GM12878 (cell line): Measurements from ENCODE around the gene NUAK1. TPM values are rescaled to one million over a fixed set of nuclear protein-coding genes. Genes with fewer than 3 reads are reported as not detected.

Experiments used
- ATAC-seq: fragments of 200-7000 bp; cut with Tn5 transposase; 3 replicates; pipeline ENCODE4 v1.9.1; 2020; ENCODE audit warnings: mild to moderate bottlenecking, moderate library complexity
- BruUV-seq: library from RNA; stranded (reverse); fragments of 400-500 nt; replicated peaks from 2 replicates; lab custom pipeline; 2021; lab: Mats Ljungman, UMichigan
- CTCF ChIA-PET: fragments of 300-600 bp; sonication (Branson Sonifier 250); formaldehyde crosslinking; extraction: SDS; loops from one replicate; lab custom pipeline; 2021; ENCODE audit warnings: inconsistent platforms; lab: Yijun Ruan, JAX
- POLR2A ChIA-PET: fragments of 350-600 bp; formaldehyde crosslinking; extraction: SDS; loops from one replicate; lab custom pipeline; 2021; ENCODE audit warnings: inconsistent platforms; lab: Charles Lee
- RAD21 ChIA-PET: fragments of 300-600 bp; sonication (Branson Sonifier 250); formaldehyde crosslinking; loops from one replicate; lab custom pipeline; 2023; ENCODE audit warnings: antibody characterized with exemption; ENCODE audit not compliant: unreplicated experiment; lab: Charles Lee
- SMC1A ChIA-PET: fragments of 300-600 bp; sonication (Branson Sonifier 250); formaldehyde crosslinking; loops from one replicate; lab custom pipeline; 2023; ENCODE audit not compliant: unreplicated experiment, uncharacterized antibody; lab: Charles Lee
- DNase-seq: peaks from one replicate; pipeline ENCODE4 v3.0.0-alpha.2; 2011; ENCODE audit warnings: low read depth, low spot score
- FAIRE-seq: peaks from 3 replicates; lab custom pipeline; 2011; peaks lifted over from hg19 to GRCh38; lab: Jason Lieb, UNC
- H2AFZ ChIP-seq: 2 replicates; pipeline ENCODE4 v1.6.0; 2011; ENCODE audit warnings: low read depth, low read length, control low read depth; ENCODE audit not compliant: control insufficient read depth
- H3K27ac ChIP-seq: 2 replicates; pipeline ENCODE4 v1.5.1; 2011; ENCODE audit warnings: control low read depth; ENCODE audit not compliant: control insufficient read depth, insufficient read depth
- H3K27me3 ChIP-seq, 2 experiments: replicated peaks in 1 of 2; 2 replicates each; pipeline versions ENCODE4 v1.6.0 to v1.6.1; 2011; ENCODE audit warnings: low read length in 1 of 2; ENCODE audit not compliant: control insufficient read depth in 2 of 2, insufficient read depth in 2 of 2
- H3K36me3 ChIP-seq, 2 experiments: 2 replicates each; pipeline ENCODE4 v1.5.1; 2011; ENCODE audit warnings: low read length in 1 of 2; ENCODE audit not compliant: control insufficient read depth in 2 of 2, insufficient read depth in 2 of 2
- H3K4me1 ChIP-seq: 2 replicates; pipeline ENCODE4 v1.6.1; 2011; ENCODE audit warnings: mild to moderate bottlenecking, low read length, moderate library complexity, mixed read lengths; ENCODE audit not compliant: control insufficient read depth, insufficient read depth
- H3K4me2 ChIP-seq: 2 replicates; pipeline ENCODE4 v1.6.0; 2011; ENCODE audit warnings: control low read depth; ENCODE audit not compliant: control insufficient read depth, insufficient read depth
- H3K4me3 ChIP-seq: fragments of 200-600 bp; sonication (generic); 2 replicates; pipeline ENCODE4 v1.5.1; 2016
- H3K79me2 ChIP-seq: 2 replicates; pipeline ENCODE4 v1.6.0; 2011; ENCODE audit warnings: low read length; ENCODE audit not compliant: control insufficient read depth, insufficient read depth
- H3K9ac ChIP-seq: 2 replicates; pipeline ENCODE4 v1.8.0; 2011; ENCODE audit warnings: low read length, control low read depth, mixed read lengths; ENCODE audit not compliant: control insufficient read depth, insufficient read depth
- H3K9me3 ChIP-seq: replicated peaks from 3 replicates; pipeline ENCODE4 v1.5.1; 2011; ENCODE audit warnings: mild to moderate bottlenecking, low read length; ENCODE audit not compliant: control insufficient read depth, insufficient read depth
- H4K20me1 ChIP-seq: 2 replicates; pipeline ENCODE4 v1.6.0; 2011; ENCODE audit not compliant: control insufficient read depth, insufficient read depth
- CBX5 ChIP-seq: sonication (generic); IDR thresholded peaks from 2 replicates; pipeline ENCODE4 v1.6.1; 2016; ENCODE audit warnings: low read depth, moderate library complexity, mild to moderate bottlenecking, inconsistent platforms
- CHD4 ChIP-seq: fragments of 200-600 bp; sonication (generic); IDR thresholded peaks from 2 replicates; pipeline ENCODE4 v1.6.1; 2016; ENCODE audit warnings: mild to moderate bottlenecking
- FOXK2 ChIP-seq: fragments of 450-650 bp; IDR thresholded peaks from 2 replicates; pipeline ENCODE4 v1.6.1; 2017; ENCODE audit warnings: mild to moderate bottlenecking, moderate library complexity
- KLF5 ChIP-seq: fragments of 450-650 bp; IDR thresholded peaks from 2 replicates; pipeline ENCODE4 v1.6.1; 2014; ENCODE audit warnings: mild to moderate bottlenecking; ENCODE audit not compliant: partially characterized antibody
- MEF2A ChIP-seq: IDR thresholded peaks from 2 replicates; pipeline ENCODE4 v1.6.1; 2011; ENCODE audit warnings: low read depth, mild to moderate bottlenecking, low read length, moderate library complexity; ENCODE audit not compliant: insufficient read depth
- NFIC ChIP-seq: IDR thresholded peaks from 2 replicates; pipeline ENCODE4 v1.6.1; 2012; ENCODE audit warnings: low read depth, mild to moderate bottlenecking, inconsistent platforms, low read length, moderate library complexity
- RB1 ChIP-seq: fragments of 450-650 bp; formaldehyde crosslinking; IDR thresholded peaks from 2 replicates; pipeline ENCODE4 v1.6.1; 2017; ENCODE audit warnings: mild to moderate bottlenecking, borderline replicate concordance
- RCOR1 ChIP-seq: conservative IDR thresholded peaks from 2 replicates; pipeline ENCODE4 v1.6.1; 2012; ENCODE audit warnings: low read depth, low read length, improper control_type of control experiment
- SIX5 ChIP-seq: IDR thresholded peaks from 2 replicates; pipeline ENCODE4 v1.6.1; 2011; ENCODE audit warnings: mild to moderate bottlenecking, low read depth, low read length, moderate library complexity; ENCODE audit not compliant: severe bottlenecking
- SMARCA5 ChIP-seq: fragments of 450-650 bp; IDR thresholded peaks from 2 replicates; pipeline ENCODE4 v1.6.1; 2017; ENCODE audit warnings: mild to moderate bottlenecking
- SPI1 ChIP-seq: IDR thresholded peaks from 2 replicates; pipeline ENCODE4 v1.6.1; 2011; ENCODE audit warnings: low read depth, mild to moderate bottlenecking, low read length, moderate library complexity, borderline replicate concordance; ENCODE audit not compliant: insufficient read depth
- ZNF622 ChIP-seq: fragments of 450-650 bp; IDR thresholded peaks from 2 replicates; pipeline ENCODE4 v1.6.1; 2017; ENCODE audit warnings: mild to moderate bottlenecking, inconsistent platforms
- WGBS: methylation state at CpG from one replicate; pipeline ENCODE4 v1.1.6; 2016; ENCODE audit warnings: low lambda C conversion rate; ENCODE audit not compliant: insufficient replicate concordance, insufficient coverage; ENCODE audit errors: missing lambda C conversion rate; 5-methylcytosine and 5-hydroxymethylcytosine counted together
- in situ Hi-C: fragments of 300-500 bp; cut with MboI; formaldehyde crosslinking; loops from 9 replicates; pipeline ENCODE4 v1.14.3; 2018; ENCODE audit warnings: mixed read lengths
- intact Hi-C: fragments of 100-400 bp; cut with micrococcal nuclease; formaldehyde crosslinking; loops from one replicate; pipeline ENCODE4 v1.14.2; 2022; ENCODE audit not compliant: unreplicated experiment
- polyA plus RNA-seq, 11 experiments: library from polyadenylated mRNA; depleted of rRNA in 4 of 11; unstranded in 6 of 11; stranded (reverse) in 5 of 11; fragments of >200 nt; fragmentation: Nextera tagmentation in 4 of 11; fragmentation: Illumina TruSeq in 1 of 11; extraction: Ambion mirVana in 4 of 11; extraction: Trizol in 1 of 11; gene quantifications; 1 replicate in 1 of 11; 2 replicates in 10 of 11; pipeline versions ENCODE4 v1.2.1 to v1.2.3, GENCODE V29; 2011 to 2016; ENCODE audit warnings: inconsistent platforms in 2 of 11, missing spikeins in 2 of 11, low read depth in 1 of 11
- total RNA-seq, 4 experiments: library from RNA; depleted of rRNA in 3 of 4; stranded (reverse); fragments of >200 nt in 3 of 4; fragmentation: Illumina TruSeq in 1 of 4; extraction: Trizol in 1 of 4; gene quantifications; 2 replicates each; pipeline versions ENCODE4 v1.2.1 to v1.2.3, GENCODE V29; 2013 to 2021
- TF ChIP-seq, protein P1 (sequence below): IDR thresholded peaks from 2 replicates; pipeline ENCODE4 v1.6.1; 2012; ENCODE audit warnings: low read depth, low read length, improper control_type of control experiment
- TF ChIP-seq, protein P2 (sequence below): fragments of 450-650 bp; IDR thresholded peaks from 2 replicates; pipeline ENCODE4 v1.6.1; 2017; ENCODE audit warnings: mild to moderate bottlenecking, moderate library complexity
- TF ChIP-seq, protein P3 (sequence below): fragments of 150-350 bp; IDR thresholded peaks from 2 replicates; pipeline ENCODE4 v1.6.1; 2014; ENCODE audit warnings: mild to moderate bottlenecking, low read depth, low read length
- TF ChIP-seq, protein P4 (sequence below): fragments of 450-650 bp; IDR thresholded peaks from 2 replicates; pipeline ENCODE4 v1.6.1; 2016; ENCODE audit warnings: mild to moderate bottlenecking, moderate library complexity, borderline replicate concordance

NUAK1 gene
- total and polyA plus RNA-seq, 10 of the 15 experiments (the other 5 are each of a cell fraction or from before 2014, with no cell fraction given): 0.03 to 0.42 (median 0.08) TPM; not detected in 2

DNA sequence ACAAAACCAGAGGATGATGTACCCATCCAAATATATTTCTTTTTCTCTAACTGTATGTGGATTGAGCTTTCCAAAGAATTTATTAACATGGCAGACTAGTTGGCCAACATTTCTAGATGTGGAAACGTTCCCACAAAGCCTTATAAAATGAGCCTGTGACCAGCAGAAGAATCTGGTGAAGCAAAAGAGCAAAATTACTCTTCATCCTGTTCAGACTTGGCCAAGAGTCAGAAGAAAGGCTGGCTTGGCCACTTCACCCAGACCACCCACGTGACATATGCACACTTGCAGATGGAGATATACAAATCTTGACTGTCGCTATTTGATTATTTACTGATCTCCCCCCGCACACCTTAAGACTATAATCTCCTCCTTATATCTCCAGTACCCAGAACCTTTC lies 96.7 kb downstream of the NUAK1 start:
- SMC1A ChIA-PET: no interaction called here
- Histone ChIP-seq H3K27ac (no peak overlapping the region), H3K4me1 (no peaks in the 10 kb centered on the region), H3K4me3 (no peak overlapping the region), H3K36me3 (no peaks in the 10 kb centered on the region), H4K20me1 (no peaks in the 10 kb centered on the region), H3K9me3 (no peaks in the 10 kb centered on the region), H3K9ac (no peak overlapping the region), H3K4me2 (no peak overlapping the region), H2AFZ (no peak overlapping the region), H3K79me2 (no peaks in the 10 kb centered on the region), H3K27me3 (0 out of 4 replicates have a peak, but pooled peaks cover 0 to 2% of the 10 kb centered on the region in 2 experiments)
- no peak for ATAC-seq
- in situ Hi-C loops (no loop called here), intact Hi-C loops (no loop called here)
- no peak for FAIRE-seq
- no peak for DNase-seq
- RAD21 ChIA-PET: no interaction called here
- BruUV-seq: no TSS peak
- POLR2A ChIA-PET: no interaction called here
- CTCF ChIA-PET: no interaction called here
- 25% methylated on average over 4 of the region's 4 CpGs for WGBS
- TF ChIP-seq FOXK2 (no peak), CHD4 (no peak), CBX5 (no peak), NFIC (no peak), ZNF622 (no peak), KLF5 (no peak), SIX5 (no peak), RB1 (no peak), SPI1 (no peak), MEF2A (no peak), SMARCA5 (no peak), RCOR1 (no peak)
- TF ChIP-seq, protein P1, sequence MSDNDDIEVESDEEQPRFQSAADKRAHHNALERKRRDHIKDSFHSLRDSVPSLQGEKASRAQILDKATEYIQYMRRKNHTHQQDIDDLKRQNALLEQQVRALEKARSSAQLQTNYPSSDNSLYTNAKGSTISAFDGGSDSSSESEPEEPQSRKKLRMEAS: no peak
- TF ChIP-seq, protein P2, sequence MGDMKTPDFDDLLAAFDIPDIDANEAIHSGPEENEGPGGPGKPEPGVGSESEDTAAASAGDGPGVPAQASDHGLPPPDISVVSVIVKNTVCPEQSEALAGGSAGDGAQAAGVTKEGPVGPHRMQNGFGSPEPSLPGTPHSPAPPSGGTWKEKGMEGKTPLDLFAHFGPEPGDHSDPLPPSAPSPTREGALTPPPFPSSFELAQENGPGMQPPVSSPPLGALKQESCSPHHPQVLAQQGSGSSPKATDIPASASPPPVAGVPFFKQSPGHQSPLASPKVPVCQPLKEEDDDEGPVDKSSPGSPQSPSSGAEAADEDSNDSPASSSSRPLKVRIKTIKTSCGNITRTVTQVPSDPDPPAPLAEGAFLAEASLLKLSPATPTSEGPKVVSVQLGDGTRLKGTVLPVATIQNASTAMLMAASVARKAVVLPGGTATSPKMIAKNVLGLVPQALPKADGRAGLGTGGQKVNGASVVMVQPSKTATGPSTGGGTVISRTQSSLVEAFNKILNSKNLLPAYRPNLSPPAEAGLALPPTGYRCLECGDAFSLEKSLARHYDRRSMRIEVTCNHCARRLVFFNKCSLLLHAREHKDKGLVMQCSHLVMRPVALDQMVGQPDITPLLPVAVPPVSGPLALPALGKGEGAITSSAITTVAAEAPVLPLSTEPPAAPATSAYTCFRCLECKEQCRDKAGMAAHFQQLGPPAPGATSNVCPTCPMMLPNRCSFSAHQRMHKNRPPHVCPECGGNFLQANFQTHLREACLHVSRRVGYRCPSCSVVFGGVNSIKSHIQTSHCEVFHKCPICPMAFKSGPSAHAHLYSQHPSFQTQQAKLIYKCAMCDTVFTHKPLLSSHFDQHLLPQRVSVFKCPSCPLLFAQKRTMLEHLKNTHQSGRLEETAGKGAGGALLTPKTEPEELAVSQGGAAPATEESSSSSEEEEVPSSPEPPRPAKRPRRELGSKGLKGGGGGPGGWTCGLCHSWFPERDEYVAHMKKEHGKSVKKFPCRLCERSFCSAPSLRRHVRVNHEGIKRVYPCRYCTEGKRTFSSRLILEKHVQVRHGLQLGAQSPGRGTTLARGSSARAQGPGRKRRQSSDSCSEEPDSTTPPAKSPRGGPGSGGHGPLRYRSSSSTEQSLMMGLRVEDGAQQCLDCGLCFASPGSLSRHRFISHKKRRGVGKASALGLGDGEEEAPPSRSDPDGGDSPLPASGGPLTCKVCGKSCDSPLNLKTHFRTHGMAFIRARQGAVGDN: no peak
- TF ChIP-seq, protein P3, sequence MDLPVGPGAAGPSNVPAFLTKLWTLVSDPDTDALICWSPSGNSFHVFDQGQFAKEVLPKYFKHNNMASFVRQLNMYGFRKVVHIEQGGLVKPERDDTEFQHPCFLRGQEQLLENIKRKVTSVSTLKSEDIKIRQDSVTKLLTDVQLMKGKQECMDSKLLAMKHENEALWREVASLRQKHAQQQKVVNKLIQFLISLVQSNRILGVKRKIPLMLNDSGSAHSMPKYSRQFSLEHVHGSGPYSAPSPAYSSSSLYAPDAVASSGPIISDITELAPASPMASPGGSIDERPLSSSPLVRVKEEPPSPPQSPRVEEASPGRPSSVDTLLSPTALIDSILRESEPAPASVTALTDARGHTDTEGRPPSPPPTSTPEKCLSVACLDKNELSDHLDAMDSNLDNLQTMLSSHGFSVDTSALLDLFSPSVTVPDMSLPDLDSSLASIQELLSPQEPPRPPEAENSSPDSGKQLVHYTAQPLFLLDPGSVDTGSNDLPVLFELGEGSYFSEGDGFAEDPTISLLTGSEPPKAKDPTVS: no peak
- TF ChIP-seq, protein P4, sequence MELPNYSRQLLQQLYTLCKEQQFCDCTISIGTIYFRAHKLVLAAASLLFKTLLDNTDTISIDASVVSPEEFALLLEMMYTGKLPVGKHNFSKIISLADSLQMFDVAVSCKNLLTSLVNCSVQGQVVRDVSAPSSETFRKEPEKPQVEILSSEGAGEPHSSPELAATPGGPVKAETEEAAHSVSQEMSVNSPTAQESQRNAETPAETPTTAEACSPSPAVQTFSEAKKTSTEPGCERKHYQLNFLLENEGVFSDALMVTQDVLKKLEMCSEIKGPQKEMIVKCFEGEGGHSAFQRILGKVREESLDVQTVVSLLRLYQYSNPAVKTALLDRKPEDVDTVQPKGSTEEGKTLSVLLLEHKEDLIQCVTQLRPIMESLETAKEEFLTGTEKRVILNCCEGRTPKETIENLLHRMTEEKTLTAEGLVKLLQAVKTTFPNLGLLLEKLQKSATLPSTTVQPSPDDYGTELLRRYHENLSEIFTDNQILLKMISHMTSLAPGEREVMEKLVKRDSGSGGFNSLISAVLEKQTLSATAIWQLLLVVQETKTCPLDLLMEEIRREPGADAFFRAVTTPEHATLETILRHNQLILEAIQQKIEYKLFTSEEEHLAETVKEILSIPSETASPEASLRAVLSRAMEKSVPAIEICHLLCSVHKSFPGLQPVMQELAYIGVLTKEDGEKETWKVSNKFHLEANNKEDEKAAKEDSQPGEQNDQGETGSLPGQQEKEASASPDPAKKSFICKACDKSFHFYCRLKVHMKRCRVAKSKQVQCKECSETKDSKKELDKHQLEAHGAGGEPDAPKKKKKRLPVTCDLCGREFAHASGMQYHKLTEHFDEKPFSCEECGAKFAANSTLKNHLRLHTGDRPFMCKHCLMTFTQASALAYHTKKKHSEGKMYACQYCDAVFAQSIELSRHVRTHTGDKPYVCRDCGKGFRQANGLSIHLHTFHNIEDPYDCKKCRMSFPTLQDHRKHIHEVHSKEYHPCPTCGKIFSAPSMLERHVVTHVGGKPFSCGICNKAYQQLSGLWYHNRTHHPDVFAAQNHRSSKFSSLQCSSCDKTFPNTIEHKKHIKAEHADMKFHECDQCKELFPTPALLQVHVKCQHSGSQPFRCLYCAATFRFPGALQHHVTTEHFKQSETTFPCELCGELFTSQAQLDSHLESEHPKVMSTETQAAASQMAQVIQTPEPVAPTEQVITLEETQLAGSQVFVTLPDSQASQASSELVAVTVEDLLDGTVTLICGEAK: no peak
